ENCODE measurements around the gene SDK1. TPM values are rescaled to one million over a fixed set of nuclear protein-coding genes. Genes with fewer than 3 reads are reported as not detected.
"Not testable (repeated sequence)": the region's sequence is repeated elsewhere in the genome, so short reads cannot be mapped to it uniquely, and the experiment has no call there.

SDK1 gene
- polyA plus RNA-seq, 10 donors, result 1.9 to 6.0 (median 2.7) TPM

- DNase-seq, result no peak
Observed at GRCh38 chr7:4245135-4245865, 944.2 kb downstream of the SDK1 start.

- no peak for DNase-seq
Observed at GRCh38 chr7:4245866-4246470, 944.9 kb downstream of the SDK1 start.

DNA sequence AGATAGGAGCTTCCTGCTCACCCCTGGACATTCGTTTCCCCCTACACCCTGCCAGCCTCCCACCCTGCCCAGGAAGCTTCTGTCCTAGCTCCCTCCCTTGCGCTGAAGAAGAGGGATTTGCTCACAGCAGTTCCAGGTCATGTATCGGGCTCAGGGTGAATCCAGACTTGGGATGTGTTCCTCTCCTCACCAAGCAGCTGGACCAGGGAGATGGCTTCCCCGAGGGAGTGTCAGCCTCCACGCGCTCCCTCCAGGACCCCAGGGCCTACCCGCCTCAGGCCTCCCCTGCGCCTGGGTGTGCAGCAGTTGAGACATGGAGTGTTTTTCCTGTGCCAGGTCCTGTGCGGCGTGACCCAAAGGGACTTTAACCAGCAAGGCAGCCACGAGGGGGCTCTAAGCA, 945.5 kb downstream of the SDK1 start:
- no peak for DNase-seq

DNA sequence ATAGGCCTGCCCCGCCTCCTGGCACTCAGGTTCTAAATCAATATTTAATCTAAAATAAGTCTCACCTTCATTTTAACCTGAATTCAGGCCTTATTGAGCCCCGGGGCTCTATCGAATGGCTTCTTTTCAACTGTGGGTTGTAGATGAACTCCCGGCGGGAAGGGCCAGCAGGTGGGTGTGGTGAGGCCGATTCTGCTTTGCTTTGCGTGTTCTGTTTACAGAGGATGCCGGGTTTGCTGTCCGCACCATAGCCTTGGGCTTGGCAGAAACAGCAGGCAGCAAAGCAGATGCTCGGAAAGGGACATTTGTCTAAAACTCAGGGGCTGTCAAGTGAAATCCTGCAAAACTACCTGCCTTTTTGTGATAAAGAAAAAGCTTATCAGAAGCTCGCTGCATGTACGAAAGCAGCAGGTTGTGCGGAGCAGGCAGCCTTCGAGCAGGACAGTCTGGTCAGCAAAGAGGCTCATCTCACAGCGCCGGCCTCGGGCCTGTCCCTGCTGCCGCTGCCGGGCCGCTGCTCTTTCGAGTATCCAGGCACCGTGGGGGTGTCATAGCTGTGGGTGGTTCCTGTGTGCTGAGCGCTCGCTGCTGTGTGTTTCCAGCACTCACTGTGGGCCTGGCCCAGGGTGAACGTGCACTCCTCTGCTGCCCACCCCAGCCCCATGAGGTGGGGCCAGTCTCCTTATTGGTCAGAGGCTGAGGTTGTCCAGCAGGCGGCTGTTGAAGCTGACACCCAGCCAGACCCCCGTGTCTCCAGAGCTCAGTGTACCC, 946.2 kb downstream of the SDK1 start:
- DNase-seq, result no peak

- DNase-seq, result no peak
Observed at GRCh38 chr7:4248295-4248694, 947.2 kb downstream of the SDK1 start.

DNA sequence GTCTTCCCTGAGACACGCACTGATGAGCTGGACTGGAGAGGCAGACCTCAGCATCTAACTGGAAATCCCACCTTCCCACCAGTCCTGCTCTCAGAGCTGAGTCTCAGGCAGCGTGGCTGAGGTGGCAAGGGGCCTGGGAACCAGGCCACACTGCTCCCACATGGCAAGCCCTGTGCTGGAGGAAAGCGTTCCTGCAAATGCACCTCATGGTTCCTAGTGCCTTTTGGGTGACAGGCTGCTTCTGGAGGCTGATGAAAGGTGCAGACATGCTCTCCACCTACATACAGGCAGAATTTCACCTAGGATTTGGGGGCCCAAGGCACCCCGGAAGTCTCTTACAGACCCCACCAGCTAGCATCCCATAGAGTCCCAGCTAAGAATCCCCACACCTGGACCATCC, 948.2 kb downstream of the SDK1 start:
- DNase-seq, result no peak

GRCh38 chr7:4255336-4255735, 954.3 kb downstream of the SDK1 start:
- no peak for DNase-seq

DNA sequence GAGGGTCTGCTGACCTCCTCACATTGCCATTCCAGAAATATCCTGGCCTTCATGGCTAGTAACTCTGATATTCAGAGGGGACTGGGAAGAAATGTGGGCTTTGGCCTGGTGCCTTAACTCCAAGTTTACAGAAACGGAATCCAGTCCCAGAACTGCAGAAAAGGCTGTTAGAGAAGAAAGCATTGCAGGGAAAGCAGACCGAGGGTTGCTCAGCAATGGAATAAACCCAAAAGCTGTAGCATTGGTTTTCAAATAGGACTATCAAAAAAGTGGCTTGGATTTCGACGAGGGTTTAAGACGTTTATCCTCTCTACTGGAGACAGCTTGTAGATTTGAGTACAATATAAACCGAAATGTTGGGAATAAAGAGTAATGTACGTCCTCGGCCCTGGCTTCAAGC, 955.2 kb downstream of the SDK1 start:
- DNase-seq, result peak in 2 of 3 donors; percentile 5 to 51

- peak in 1 of 3 donors; percentile 14 for DNase-seq
Observed at GRCh38 chr7:4257146-4258111, 956.4 kb downstream of the SDK1 start.

GRCh38 chr7:4260116-4260515, 959.1 kb downstream of the SDK1 start:
- not testable (repeated sequence) for DNase-seq

- peak; percentile 18 to 77 (median 22) for DNase-seq
Observed at GRCh38 chr7:4260867-4261600, 960.0 kb downstream of the SDK1 start.

DNA sequence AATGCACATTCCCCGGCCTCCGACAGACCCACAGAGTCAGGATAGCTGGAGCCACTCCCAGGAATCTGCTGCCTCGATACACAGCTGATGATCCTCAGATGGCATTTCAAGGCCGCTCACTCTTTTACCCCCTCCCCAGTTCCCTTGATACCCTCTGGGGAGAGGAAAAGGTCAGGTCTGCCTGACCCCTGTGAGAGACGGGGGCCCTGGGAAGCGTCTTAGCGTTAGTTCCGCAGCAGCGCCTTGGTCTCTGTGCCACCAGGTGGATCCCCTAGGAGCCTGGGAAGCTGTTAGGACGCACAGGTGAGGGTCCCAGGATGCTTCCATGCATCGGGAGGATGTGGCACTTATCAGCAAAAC, 960.5 kb downstream of the SDK1 start:
- DNase-seq, result no peak

DNA sequence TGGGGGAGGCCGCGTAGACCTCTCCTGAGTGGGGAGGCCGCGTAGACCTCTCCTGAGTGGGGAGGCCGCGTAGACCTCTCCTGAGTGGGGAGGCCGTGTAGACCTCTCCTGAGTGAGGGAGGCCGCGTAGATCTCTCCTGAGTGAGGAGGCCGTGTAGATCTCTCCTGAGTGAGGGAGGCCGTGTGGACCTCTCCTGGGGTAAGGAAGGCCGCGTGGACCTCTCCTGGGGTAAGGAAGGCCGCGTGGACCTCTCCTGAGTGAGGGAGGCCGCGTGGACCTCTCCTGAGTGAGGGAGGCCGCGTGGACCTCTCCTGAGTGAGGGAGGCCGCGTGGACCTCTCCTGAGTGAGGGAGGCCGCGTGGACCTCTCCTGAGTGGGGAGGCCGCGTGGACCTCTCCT, 963.2 kb downstream of the SDK1 start:
- DNase-seq, result not testable (repeated sequence)

GRCh38 chr7:4265066-4265465, 964.0 kb downstream of the SDK1 start:
- no peak for DNase-seq

- no peak for DNase-seq
Observed at GRCh38 chr7:4265676-4266075, 964.6 kb downstream of the SDK1 start.

DNA sequence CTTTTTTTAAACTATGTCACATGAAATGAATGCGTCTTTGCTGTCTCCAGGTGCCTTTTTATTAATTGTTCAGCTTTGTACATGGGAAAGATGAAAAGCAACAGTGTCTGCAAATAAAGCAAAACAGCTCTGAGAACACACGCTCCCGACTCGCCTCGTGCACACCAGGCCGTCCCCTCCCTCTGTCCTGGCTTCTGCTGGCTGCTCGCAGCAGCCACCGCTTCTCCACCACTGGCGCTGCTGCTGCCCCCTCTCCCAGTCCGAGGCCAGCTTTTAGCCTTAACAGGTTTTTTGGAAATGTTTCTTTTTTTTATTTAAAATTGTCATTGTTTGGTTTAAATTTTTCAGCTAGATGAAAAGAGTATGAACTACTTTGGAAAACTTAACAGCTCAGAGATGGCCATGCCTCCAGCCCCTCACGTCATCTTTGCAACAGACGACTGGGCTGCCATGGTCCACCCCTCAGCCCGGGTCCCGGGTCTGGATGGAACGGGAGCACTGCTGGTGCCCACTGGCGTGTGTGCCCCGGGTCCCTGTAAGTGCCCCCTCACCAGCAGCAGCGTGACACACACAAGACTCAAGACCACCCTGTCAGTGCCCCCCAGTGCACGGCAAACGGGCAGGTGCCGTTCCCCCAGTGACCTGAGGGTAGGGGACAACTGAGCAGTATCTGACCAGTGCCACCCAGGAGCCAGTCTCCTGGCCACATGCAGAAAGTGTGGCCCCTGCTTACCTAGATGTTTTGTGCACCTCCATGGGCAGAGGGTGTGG, 965.4 kb downstream of the SDK1 start:
- no peak for DNase-seq

DNA sequence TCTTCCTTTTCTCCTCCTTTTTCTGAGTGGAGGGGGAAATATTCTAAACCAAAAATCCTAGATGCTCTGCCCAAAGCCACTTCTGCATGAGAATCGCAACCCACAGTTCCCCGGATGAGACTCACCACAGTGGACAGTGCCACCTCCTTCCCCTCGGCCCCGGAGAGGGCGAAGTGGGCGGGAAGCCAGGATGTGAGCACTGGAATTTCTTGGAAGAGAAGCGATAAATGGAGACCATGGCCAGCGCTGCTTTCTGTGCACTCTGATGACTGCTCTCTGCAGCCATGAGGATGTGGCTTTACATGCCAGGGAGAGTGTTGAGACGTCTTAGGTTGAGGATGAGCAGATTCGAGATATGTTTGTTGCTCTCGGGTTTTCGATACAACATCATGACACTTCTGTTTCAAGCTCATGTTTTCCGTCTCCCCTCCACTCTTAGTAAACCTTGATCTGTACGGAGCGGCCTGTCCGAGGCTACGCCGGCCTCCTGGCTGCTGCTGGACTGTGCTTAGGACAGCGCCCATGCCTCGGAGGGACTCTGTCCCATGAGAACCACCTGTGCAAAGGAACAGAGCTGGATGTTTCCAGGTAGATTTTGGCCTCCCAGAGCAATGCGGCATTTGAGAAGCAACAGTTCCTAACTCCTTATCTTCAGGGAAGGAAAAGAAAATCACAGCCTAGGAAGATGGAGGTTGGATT, 966.4 kb downstream of the SDK1 start:
- DNase-seq, result no peak

DNA sequence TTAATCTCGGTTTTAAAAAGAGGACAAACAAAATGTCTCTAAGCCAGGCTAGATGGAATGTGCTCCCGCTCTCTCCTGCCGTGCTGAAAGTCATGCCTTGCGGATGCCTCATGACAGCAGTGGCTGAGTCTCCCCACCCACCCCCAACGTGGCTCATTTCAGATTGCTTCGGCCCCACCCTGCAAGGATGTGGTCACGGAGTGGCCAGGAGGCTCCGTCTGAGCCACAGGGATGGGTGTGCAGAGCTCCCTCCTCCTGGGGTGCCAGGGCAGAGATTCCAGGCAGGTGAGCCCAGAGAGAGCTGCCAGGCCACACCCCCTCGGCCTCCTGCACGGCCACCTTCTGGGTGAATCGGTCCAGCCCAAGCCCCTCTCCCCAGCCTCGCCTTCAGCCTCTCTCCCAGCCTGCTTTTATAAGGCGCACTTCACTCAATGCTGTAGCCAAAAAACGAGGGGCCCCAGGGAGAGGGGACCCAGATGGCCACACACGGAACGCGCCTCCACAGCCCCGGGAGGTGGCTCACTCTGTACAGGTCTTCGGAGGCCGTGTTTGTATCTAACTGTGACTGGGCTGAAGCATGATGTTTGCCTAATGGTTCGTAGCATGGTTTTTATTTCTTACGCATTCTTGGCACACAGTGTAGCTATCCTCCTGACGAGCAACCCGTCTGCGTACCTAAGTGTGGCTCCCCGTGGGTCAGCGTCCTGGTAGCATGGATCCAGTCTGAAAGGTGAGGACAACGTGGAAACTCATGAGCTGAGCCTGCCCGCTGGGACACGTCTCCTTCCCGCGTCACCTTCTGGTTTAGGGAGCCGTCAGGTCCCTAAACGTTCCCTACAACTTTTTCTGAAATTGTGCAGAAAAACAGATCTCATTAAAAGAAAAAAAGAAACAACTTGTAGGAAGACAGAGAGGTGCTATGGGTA, 967.3 kb downstream of the SDK1 start:
- DNase-seq, result no peak

Measured in muscle of back (tissue), 11 donors.